OCI-LY7 (cell line): ENCODE measurements around the gene SOX8. TPM values are rescaled to one million over a fixed set of nuclear protein-coding genes. Genes with fewer than 3 reads are reported as not detected.
A peak's percentile ranks its signal among the peaks of the same experiment; 100 is the strongest.

Experiments used
- BruUV-seq: library from RNA; stranded (reverse); fragments of 400-500 nt; replicated peaks from 2 replicates; lab custom pipeline; 2021; lab: Mats Ljungman, UMichigan
- CTCF ChIA-PET: fragments of 300-600 bp; sonication (Branson Sonifier 250); formaldehyde crosslinking; loops from one replicate; lab custom pipeline; 2022; ENCODE audit warnings: antibody characterized with exemption; ENCODE audit not compliant: unreplicated experiment; lab: Charles Lee
- POLR2A ChIA-PET: fragments of 300-600 bp; sonication (Branson Sonifier 250); formaldehyde crosslinking; loops from one replicate; lab custom pipeline; 2022; ENCODE audit warnings: antibody characterized with exemption; lab: Charles Lee
- DNase-seq: peaks from one replicate; pipeline ENCODE4 v3.0.0-alpha.2; 2015; ENCODE audit warnings: low spot score
- H2AFZ ChIP-seq: fragments of 200-600 bp; sonication (generic), shearing (Covaris generic); 2 replicates; pipeline ENCODE4 v1.6.1; 2014; ENCODE audit warnings: mild to moderate bottlenecking, antibody characterized with exemption, low read length, moderate library complexity
- H3K27ac ChIP-seq: fragments of 200-600 bp; sonication (generic); 2 replicates; pipeline ENCODE4 v1.5.1; 2014; ENCODE audit warnings: mixed run types, low read depth, mild to moderate bottlenecking, moderate library complexity, low read length, inconsistent platforms; ENCODE audit not compliant: poor library complexity, severe bottlenecking
- H3K36me3 ChIP-seq: fragments of 200-600 bp; sonication (generic); 2 replicates; pipeline ENCODE4 v1.6.1; 2014; ENCODE audit warnings: mild to moderate bottlenecking, antibody characterized with exemption, low read length, moderate library complexity, mixed read lengths; ENCODE audit not compliant: insufficient read depth
- H3K4me1 ChIP-seq: fragments of 200-600 bp; sonication (generic); 2 replicates; pipeline ENCODE4 v1.5.1; 2014; ENCODE audit warnings: mild to moderate bottlenecking, low read length; ENCODE audit not compliant: insufficient read depth, poor library complexity, severe bottlenecking
- H3K4me2 ChIP-seq: fragments of 200-600 bp; sonication (generic); 2 replicates; pipeline ENCODE4 v1.6.1; 2014; ENCODE audit warnings: mild to moderate bottlenecking, low read length
- H3K4me3 ChIP-seq: fragments of 200-600 bp; sonication (generic); 2 replicates; pipeline ENCODE4 v1.5.1; 2014; ENCODE audit warnings: mild to moderate bottlenecking, low read depth, low read length; ENCODE audit not compliant: poor library complexity, severe bottlenecking
- H3K79me2 ChIP-seq: fragments of 200-600 bp; sonication (generic); 2 replicates; pipeline ENCODE4 v1.6.1; 2016; ENCODE audit warnings: low read depth, mild to moderate bottlenecking, low read length, moderate library complexity, mixed read lengths; ENCODE audit not compliant: insufficient read depth
- H3K9me2 ChIP-seq: fragments of 200-600 bp; sonication (generic); 2 replicates; pipeline ENCODE4 v1.6.1; 2016; ENCODE audit warnings: mild to moderate bottlenecking, low read length, mixed read lengths; ENCODE audit not compliant: insufficient read depth
- H3K9me3 ChIP-seq: fragments of 200-600 bp; sonication (generic); 2 replicates; pipeline ENCODE4 v1.6.1; 2014; ENCODE audit warnings: mild to moderate bottlenecking, mixed run types, low read length, mixed read lengths
- H4K20me1 ChIP-seq: fragments of 200-600 bp; sonication (generic); 2 replicates; pipeline ENCODE4 v1.6.1; 2014; ENCODE audit warnings: mild to moderate bottlenecking, antibody characterized with exemption, low read length, moderate library complexity, mixed read lengths; ENCODE audit not compliant: insufficient read depth
- CTCF ChIP-seq: fragments of 200-600 bp; sonication (generic); conservative IDR thresholded peaks from 2 replicates; pipeline ENCODE4 v1.5.1; 2014; ENCODE audit warnings: mild to moderate bottlenecking, antibody characterized with exemption, low read length, moderate library complexity, mixed read lengths
- EZH2phosphoT487 ChIP-seq: fragments of 200-600 bp; sonication (generic); IDR thresholded peaks from 2 replicates; pipeline ENCODE4 v1.6.1; 2018; ENCODE audit warnings: low read depth, borderline replicate concordance, mild to moderate bottlenecking, mixed run types, antibody characterized with exemption, low read length, moderate library complexity, mixed read lengths
- intact Hi-C: fragments of 100-400 bp; cut with micrococcal nuclease; formaldehyde crosslinking; loops from one replicate; pipeline ENCODE4 v1.10.0; 2022; ENCODE audit not compliant: unreplicated experiment
- total RNA-seq, 2 experiments: library from RNA; depleted of rRNA in 1 of 2; stranded (reverse); fragments of >200 nt in 1 of 2; shearing (Covaris generic) in 1 of 2; gene quantifications; 2 replicates each; pipeline ENCODE4 v1.2.3, GENCODE V29; 2014 to 2022

The SOX8 gene
- total RNA-seq, 2 experiments from 2014 or later: 0.85 to 2.4 TPM

- POLR2A ChIA-PET: no interaction called here
- Histone ChIP-seq H3K4me1 (peaks cover 34% of the 10 kb centered on the region), H3K9me3 (no peaks in the 10 kb centered on the region), H4K20me1 (no peaks in the 10 kb centered on the region), H3K36me3 (no peaks in the 10 kb centered on the region), H3K27ac (no peak overlapping the region), H3K4me3 (no peak overlapping the region), H3K9me2 (no peaks in the 10 kb centered on the region), H3K79me2 (no peaks in the 10 kb centered on the region), H3K4me2 (no peak overlapping the region), H2AFZ (no peak overlapping the region)
- intact Hi-C loops: no loop called here
- CTCF ChIA-PET: no interaction called here
- no peak for DNase-seq
- BruUV-seq: no TSS peak
- TF ChIP-seq CTCF (no peak), EZH2phosphoT487 (no peak)
These were observed 3.7 kb upstream of the SOX8 start for GRCh38 chr16:977896-978295.

GRCh38 chr16:978403-978802, 3.2 kb upstream of the SOX8 start:
- intact Hi-C loops: no loop called here
- H3K4me3 ChIP-seq: no peak overlapping the region
- DNase-seq: peak; percentile 37
- no peak overlapping the region for H3K4me2 ChIP-seq
- H3K9me2 ChIP-seq: no peaks in the 10 kb centered on the region
- H3K36me3 ChIP-seq: no peaks in the 10 kb centered on the region
- ChIA-PET POLR2A (no interaction called here), CTCF (no interaction called here)
- BruUV-seq: no TSS peak
- TF ChIP-seq CTCF: no peak
- TF ChIP-seq EZH2phosphoT487: no peak
- H3K27ac ChIP-seq: no peak overlapping the region
- no peaks in the 10 kb centered on the region for H3K79me2 ChIP-seq
- H2AFZ ChIP-seq: no peak overlapping the region
- H3K9me3 ChIP-seq: no peaks in the 10 kb centered on the region
- no peaks in the 10 kb centered on the region for H4K20me1 ChIP-seq
- peaks cover 31% of the 10 kb centered on the region for H3K4me1 ChIP-seq

- intact Hi-C loops: no loop called here
- Histone ChIP-seq H4K20me1 (no peaks in the 10 kb centered on the region), H3K79me2 (no peaks in the 10 kb centered on the region), H3K27ac (no peak overlapping the region), H3K4me3 (no peak overlapping the region), H3K36me3 (no peaks in the 10 kb centered on the region), H3K4me2 (no peak overlapping the region), H3K9me2 (no peaks in the 10 kb centered on the region), H3K9me3 (no peaks in the 10 kb centered on the region), H2AFZ (no peak overlapping the region), H3K4me1 (peaks cover 24% of the 10 kb centered on the region)
- TF ChIP-seq CTCF: no peak
- no peak for TF ChIP-seq EZH2phosphoT487
- ChIA-PET POLR2A (no interaction called here), CTCF (no interaction called here)
- BruUV-seq: no TSS peak
- DNase-seq: no peak
These were observed 2.4 kb upstream of the SOX8 start for GRCh38 chr16:979147-979546.
